ENCODE measurements around the gene TBXAS1. TPM values are rescaled to one million over a fixed set of nuclear protein-coding genes. Genes with fewer than 3 reads are reported as not detected.

TBXAS1 gene
- total and polyA plus RNA-seq, 2 of the 8 experiments (the other 6 are each of a cell fraction or from before 2014, with no cell fraction given), result 0.86 to 2.1 TPM

- TF ChIP-seq BCL11A (IDR thresholded peaks at IDR 0.05; ENCODE audit: low read depth in 2 of 2, low read length in 2 of 2) (no peak), CTBP2 (IDR thresholded peaks at IDR 0.05; ENCODE audit: borderline replicate concordance, insufficient read depth, insufficient read length, low read length) (no peak), CHD1 (IDR thresholded peaks at IDR 0.05; ENCODE audit: low read depth, low read length) (no peak), SIN3A (conservative IDR thresholded peaks at IDR 0.05 in 1 of 2, IDR thresholded peaks at IDR 0.05 in 1 of 2; ENCODE audit: low read depth in 1 of 2, low read length in 2 of 2) (no peak)
Measured at GRCh38 chr7:140044251-140044650, 215.2 kb downstream of the TBXAS1 start (continued).

Data from H1 (cell line).